HCT116 (cell line): ENCODE measurements around the gene CBR4. TPM values are rescaled to one million over a fixed set of nuclear protein-coding genes. Genes with fewer than 3 reads are reported as not detected.

Source experiments
- ATAC-seq: fragments of 200-7000 bp; cut with Tn5 transposase; 2 replicates; pipeline ENCODE4 v1.9.1; 2020; ENCODE audit warnings: mild to moderate bottlenecking, moderate library complexity
- BruUV-seq: library from RNA; stranded (reverse); fragments of 400-500 nt; replicated peaks from 2 replicates; lab custom pipeline; 2021; lab: Mats Ljungman, UMichigan
- CTCF ChIA-PET: fragments of 300-600 bp; sonication (Branson Sonifier 250); formaldehyde crosslinking; loops from one replicate; lab custom pipeline; 2021; ENCODE audit warnings: antibody characterized with exemption; lab: Charles Lee
- POLR2A ChIA-PET: fragments of 300-600, 350-600 bp; sonication (Branson Sonifier 250); formaldehyde crosslinking; loops from one replicate; lab custom pipeline; 2021; ENCODE audit warnings: antibody characterized with exemption; lab: Charles Lee
- RAD21 ChIA-PET, 2 experiments: fragments of 300-600 bp; sonication (Branson Sonifier 250); formaldehyde crosslinking; loops; one replicate each; lab custom pipeline; 2023; ENCODE audit warnings: low total read pairs in 2 of 2; ENCODE audit not compliant: uncharacterized antibody in 2 of 2, unreplicated experiment in 2 of 2, low non-redundant PET in 1 of 2; lab: Charles Lee
- DNase-seq: peaks from one replicate; pipeline ENCODE4 v3.0.0-alpha.2; 2010; ENCODE audit warnings: low read depth, low spot score
- H2AFZ ChIP-seq: fragments of 200-600 bp; shearing (Covaris generic), sonication (generic); 2 replicates; pipeline ENCODE4 v1.6.1; 2017; ENCODE audit warnings: low read depth, mixed run types, mixed read lengths, antibody characterized with exemption, low read length; ENCODE audit not compliant: poor library complexity, severe bottlenecking
- H3K27ac ChIP-seq: 2 replicates; pipeline ENCODE4 v1.5.1; 2012; ENCODE audit warnings: low read depth, low read length
- H3K27me3 ChIP-seq: fragments of 200-600 bp; sonication (generic); 2 replicates; pipeline ENCODE4 v1.6.1; 2016; ENCODE audit warnings: mixed run types, low read length, mixed read lengths; ENCODE audit not compliant: insufficient read depth
- H3K36me3 ChIP-seq, 2 experiments: fragments of 200-500 bp in 1 of 2; fragments of 200-600 bp in 1 of 2; sonication (Bioruptor generic) in 1 of 2; sonication (generic) in 1 of 2; 2 replicates each; pipeline versions ENCODE4 v1.5.1 to v1.6.1; 2014 to 2016; ENCODE audit warnings: low read length in 2 of 2, inconsistent platforms in 1 of 2, mixed read lengths in 1 of 2, mixed run types in 1 of 2; ENCODE audit not compliant: insufficient read depth in 2 of 2, control insufficient read depth in 1 of 2
- H3K4me1 ChIP-seq, 2 experiments: fragments of 200-600 bp in 1 of 2; sonication (generic) in 1 of 2; 2 replicates each; pipeline versions ENCODE4 v1.5.1 to v1.6.1; 2012 to 2017; ENCODE audit warnings: low read length in 2 of 2, inconsistent platforms in 1 of 2, mild to moderate bottlenecking in 1 of 2, mixed read lengths in 1 of 2, mixed run types in 1 of 2, moderate library complexity in 1 of 2; ENCODE audit not compliant: insufficient read depth in 2 of 2, control insufficient read depth in 1 of 2
- H3K4me2 ChIP-seq: fragments of 200-600 bp; sonication (generic); 2 replicates; pipeline ENCODE4 v1.6.1; 2017; ENCODE audit warnings: mixed run types, low read length, mixed read lengths
- H3K4me3 ChIP-seq, 2 experiments: fragments of 200-600 bp in 1 of 2; sonication (generic) in 1 of 2; replicated peaks in 1 of 2; 2 replicates each; pipeline ENCODE4 v1.5.1; 2011 to 2016; ENCODE audit warnings: low read length in 2 of 2, control low read depth in 1 of 2, low read depth in 1 of 2, mild to moderate bottlenecking in 1 of 2, mixed read lengths in 1 of 2, mixed run types in 1 of 2
- H3K79me2 ChIP-seq: fragments of 200-600 bp; sonication (generic); 2 replicates; pipeline ENCODE4 v1.6.1; 2017; ENCODE audit warnings: mild to moderate bottlenecking, mixed run types, low read length, moderate library complexity, mixed read lengths; ENCODE audit not compliant: insufficient read depth
- H3K9ac ChIP-seq: fragments of 200-600 bp; sonication (generic); 2 replicates; pipeline ENCODE4 v1.6.1; 2016; ENCODE audit warnings: low read length, mixed read lengths
- H3K9me2 ChIP-seq: fragments of 200-600 bp; sonication (generic), shearing (Covaris generic); 2 replicates; pipeline ENCODE4 v1.6.1; 2017; ENCODE audit warnings: mixed run types, mild to moderate bottlenecking, moderate library complexity; ENCODE audit not compliant: insufficient read depth
- H3K9me3 ChIP-seq, 2 experiments: fragments of 200-500 bp in 1 of 2; fragments of 200-600 bp in 1 of 2; sonication (Bioruptor generic) in 1 of 2; sonication (generic) in 1 of 2; 2 replicates each; pipeline ENCODE4 v1.6.1; 2014 to 2017; ENCODE audit warnings: low read length in 2 of 2, mixed read lengths in 2 of 2, inconsistent platforms in 1 of 2, low read depth in 1 of 2, mild to moderate bottlenecking in 1 of 2, mixed run types in 1 of 2, moderate library complexity in 1 of 2; ENCODE audit not compliant: control insufficient read depth in 1 of 2, insufficient read depth in 1 of 2
- H4K20me1 ChIP-seq: fragments of 200-600 bp; sonication (generic), shearing (Covaris generic); 2 replicates; pipeline ENCODE4 v1.6.1; 2017; ENCODE audit warnings: mixed run types, mild to moderate bottlenecking, moderate library complexity; ENCODE audit not compliant: insufficient read depth
- ATF3 ChIP-seq: IDR thresholded peaks from 2 replicates; pipeline ENCODE4 v1.6.1; 2012
- CBX3 ChIP-seq: IDR thresholded peaks from 2 replicates; pipeline ENCODE4 v1.6.1; 2012; ENCODE audit warnings: low read depth
- CEBPB ChIP-seq: IDR thresholded peaks from 2 replicates; pipeline ENCODE4 v1.6.1; 2012; ENCODE audit warnings: low read depth
- EGR1 ChIP-seq: IDR thresholded peaks from 2 replicates; pipeline ENCODE4 v1.6.1; 2012; ENCODE audit warnings: low read depth
- EZH2 ChIP-seq: fragments of 200-600 bp; sonication (generic); IDR thresholded peaks from 2 replicates; pipeline ENCODE4 v1.6.1; 2017; ENCODE audit warnings: antibody characterized with exemption, mixed run types
- EZH2phosphoT487 ChIP-seq: fragments of 200-600 bp; IDR thresholded peaks from 2 replicates; pipeline ENCODE4 v1.6.1; 2018; ENCODE audit warnings: antibody characterized with exemption, borderline replicate concordance
- FOSL1 ChIP-seq: IDR thresholded peaks from 2 replicates; pipeline ENCODE4 v1.6.1; 2012; ENCODE audit warnings: low read depth
- POLR2A ChIP-seq: IDR thresholded peaks from 2 replicates; pipeline ENCODE4 v1.7.0; 2011; ENCODE audit warnings: borderline replicate concordance; ENCODE audit not compliant: insufficient read depth, insufficient read length; ENCODE audit errors: extremely low read depth
- POLR2AphosphoS5 ChIP-seq: IDR thresholded peaks from 2 replicates; pipeline ENCODE4 v1.6.1; 2011; ENCODE audit warnings: mild to moderate bottlenecking, low read depth, low read length, moderate library complexity
- RAD21 ChIP-seq: IDR thresholded peaks from 2 replicates; pipeline ENCODE4 v1.6.1; 2012; ENCODE audit warnings: low read depth, mild to moderate bottlenecking
- SIN3A ChIP-seq: IDR thresholded peaks from 2 replicates; pipeline ENCODE4 v1.6.1; 2012; ENCODE audit warnings: low read depth
- SP1 ChIP-seq: IDR thresholded peaks from 2 replicates; pipeline ENCODE4 v1.6.1; 2012; ENCODE audit warnings: low read depth
- SRF ChIP-seq: IDR thresholded peaks from 2 replicates; pipeline ENCODE4 v1.6.1; 2012; ENCODE audit warnings: low read depth
- TCF7L2 ChIP-seq: IDR thresholded peaks from 2 replicates; pipeline ENCODE4 v1.7.0; 2011; ENCODE audit warnings: borderline replicate concordance, inconsistent platforms; ENCODE audit not compliant: insufficient read depth, insufficient read length; ENCODE audit errors: extremely low read depth
- YY1 ChIP-seq: IDR thresholded peaks from 2 replicates; pipeline ENCODE4 v1.6.1; 2011; ENCODE audit warnings: low read length, low read depth, moderate library complexity, mild to moderate bottlenecking; ENCODE audit not compliant: insufficient replicate concordance; ENCODE audit errors: extremely low read depth
- ZBTB33 ChIP-seq: IDR thresholded peaks from 2 replicates; pipeline ENCODE4 v1.6.1; 2011; ENCODE audit warnings: mild to moderate bottlenecking, low read length, moderate library complexity; ENCODE audit not compliant: insufficient replicate concordance; ENCODE audit errors: extremely low read depth
- ZFX ChIP-seq: fragments of 450-650 bp; IDR thresholded peaks from 2 replicates; pipeline ENCODE4 v1.6.1; 2017
- ZNF274 ChIP-seq: fragments of 200-500 bp; sonication (Bioruptor generic); IDR thresholded peaks from 2 replicates; pipeline ENCODE4 v1.6.1; 2014; ENCODE audit warnings: mild to moderate bottlenecking, low read depth, low read length, inconsistent platforms
- intact Hi-C: fragments of 100-400 bp; cut with micrococcal nuclease; formaldehyde crosslinking; loops from 2 replicates; pipeline ENCODE4 v1.10.0; 2022
- total RNA-seq: library from RNA; stranded (reverse); gene quantifications from one replicate; pipeline ENCODE4 v1.2.1, GENCODE V29; 2021; ENCODE audit not compliant: unreplicated experiment

The CBR4 gene
- total RNA-seq, 1 experiment from 2014 or later = 32.3 TPM

- TF ChIP-seq CBX3 (no peak), POLR2AphosphoS5 (no peak), FOSL1 (no peak), SRF (no peak), CEBPB (no peak), POLR2A (no peak), RAD21 (no peak), YY1 (no peak), EZH2 (no peak)
- no peaks in the 10 kb centered on the region for H4K20me1 ChIP-seq
- no peaks in the 10 kb centered on the region for H3K36me3 ChIP-seq
- no peak for DNase-seq
- peak; percentile 28 for ATAC-seq
- H3K79me2 ChIP-seq = no peaks in the 10 kb centered on the region
- no peaks in the 10 kb centered on the region for H3K27me3 ChIP-seq
- H3K9ac ChIP-seq = peak overlapping the region; percentile 28; the same call in 1 of the 2 replicates
- H3K27ac ChIP-seq = peak overlapping the region; percentile 63
- H3K9me3 ChIP-seq = no peaks in the 10 kb centered on the region
- peak overlapping the region in 1 of 2 experiments; percentile 51; a peak in 2 of 4 replicates for H3K4me3 ChIP-seq
- intact Hi-C loops = loop anchor here (5.0 kb wide), 1 partner anchor 241 kb away; the partner anchor contains the start of gene SH3RF1
- CTCF ChIA-PET = interaction anchor here (1.1 kb wide), 1 partner anchor 21 kb away, joined by 3 read pairs; the partner anchor contains the start of gene CBR4
- peaks cover 15 to 52% of the 10 kb centered on the region in 2 experiments; a peak in 3 of 4 replicates for H3K4me1 ChIP-seq
- POLR2A ChIA-PET = interaction anchor here (1.3 kb wide), 1 partner anchor 22 kb away, joined by 7 read pairs; the partner anchor contains the start of gene CBR4
- H3K9me2 ChIP-seq = no peaks in the 10 kb centered on the region
- H3K4me2 ChIP-seq = peak overlapping the region; percentile 70
- no TSS peak for BruUV-seq
- RAD21 ChIA-PET = no interaction called here
- H2AFZ ChIP-seq = peak overlapping the region; percentile 78
Measured at GRCh38 chr4:169031392-169031791, 21.3 kb upstream of the CBR4 start.

- peak overlapping the region; percentile 63 for H3K27ac ChIP-seq
- TF ChIP-seq SP1 (peak; percentile 70), TCF7L2 (peak; percentile 86), SRF (0 out of 2 replicates have a peak, but pooled peaks have one; percentile 35), EGR1 (no peak), CBX3 (peak; percentile 80; the same call in 1 of the 2 replicates), ATF3 (no peak), EZH2 (no peak), FOSL1 (peak; percentile 75), SIN3A (peak; percentile 63; the same call in 1 of the 2 replicates), CEBPB (peak; percentile 57; the same call in 1 of the 2 replicates), ZBTB33 (no peak), RAD21 (peak; percentile 26), POLR2AphosphoS5 (peak; percentile 10; the same call in 1 of the 2 replicates), EZH2phosphoT487 (no peak), ZNF274 (no peak), YY1 (peak; percentile 57), ZFX (no peak)
Measured at GRCh38 chr4:169030562-169030982, 20.5 kb upstream of the CBR4 start.

More at GRCh38 chr4:169030562-169030982, 20.5 kb upstream of the CBR4 start:
- Histone ChIP-seq H3K9me3 (no peaks in the 10 kb centered on the region), H3K9ac (peak overlapping the region; percentile 28), H3K4me1 (peaks cover 15 to 52% of the 10 kb centered on the region in 2 experiments; a peak in 3 of 4 replicates), H3K9me2 (no peaks in the 10 kb centered on the region), H3K36me3 (no peaks in the 10 kb centered on the region), H3K4me2 (peak overlapping the region; percentile 70), H3K4me3 (peak overlapping the region; percentile 16 to 51), H3K79me2 (no peaks in the 10 kb centered on the region), H3K27me3 (no peaks in the 10 kb centered on the region), H4K20me1 (no peaks in the 10 kb centered on the region), H2AFZ (peak overlapping the region; percentile 78)
- peak; percentile 59 for DNase-seq
- ChIA-PET RAD21 (no interaction called here), CTCF (interaction anchor here (1.1 kb wide), 1 partner anchor 21 kb away, joined by 3 read pairs; the partner anchor contains the start of gene CBR4), POLR2A (interaction anchor here (1.3 kb wide), 1 partner anchor 21 kb away, joined by 7 read pairs; the partner anchor contains the start of gene CBR4)
- peak; percentile 64 for ATAC-seq
- intact Hi-C loops = loop anchor here (5.0 kb wide), 1 partner anchor 242 kb away; the partner anchor contains the start of gene SH3RF1
- no TSS peak for BruUV-seq
